ENCODE data around the gene GOPC.

- no peak for TF ChIP-seq CTCF (IDR thresholded peaks at IDR 0.05)
- no peak for TF ChIP-seq POLR2A (IDR thresholded peaks at IDR 0.05)
These were observed 530 bp downstream of the GOPC start for GRCh38 chr6:117601811-117602150.
